Brain microvascular endothelial cell (primary cell): ENCODE results near the gene ANKRD66.

Source experiments
- DNase-seq: peaks from one replicate; pipeline ENCODE4 v3.0.0-alpha.2; 2020
- H3K27ac ChIP-seq: fragments of 250-450 bp; sonication (Bioruptor Pico); 2 replicates; pipeline ENCODE4 v1.5.1; 2020; ENCODE audit warnings: mild to moderate bottlenecking, moderate library complexity
- H3K27me3 ChIP-seq: fragments of 250-450 bp; sonication (Bioruptor Pico); replicated peaks from 2 replicates; pipeline ENCODE4 v1.5.1; 2020; ENCODE audit warnings: mild to moderate bottlenecking
- H3K36me3 ChIP-seq: fragments of 250-450 bp; sonication (Bioruptor Pico); replicated peaks from 2 replicates; pipeline ENCODE4 v1.5.1; 2020; ENCODE audit warnings: mild to moderate bottlenecking
- H3K4me3 ChIP-seq: 2 replicates; pipeline ENCODE4 v1.5.1; 2011; ENCODE audit warnings: low read depth, mild to moderate bottlenecking, control low read depth, low read length, moderate library complexity
- in situ Hi-C: cut with HindIII; loops from 2 replicates; pipeline ENCODE4 v1.10.0; 2017; ENCODE audit warnings: low sequenced_read_pairs, low pct_ligation_motif_present
- TF ChIP-seq, protein P1 (sequence below): IDR thresholded peaks from 2 replicates; pipeline ENCODE4 v1.5.1; 2011; ENCODE audit warnings: low read depth, mild to moderate bottlenecking, moderate library complexity, low read length, control low read depth, inconsistent platforms; ENCODE audit errors: missing control alignments

The ANKRD66 gene

DNA sequence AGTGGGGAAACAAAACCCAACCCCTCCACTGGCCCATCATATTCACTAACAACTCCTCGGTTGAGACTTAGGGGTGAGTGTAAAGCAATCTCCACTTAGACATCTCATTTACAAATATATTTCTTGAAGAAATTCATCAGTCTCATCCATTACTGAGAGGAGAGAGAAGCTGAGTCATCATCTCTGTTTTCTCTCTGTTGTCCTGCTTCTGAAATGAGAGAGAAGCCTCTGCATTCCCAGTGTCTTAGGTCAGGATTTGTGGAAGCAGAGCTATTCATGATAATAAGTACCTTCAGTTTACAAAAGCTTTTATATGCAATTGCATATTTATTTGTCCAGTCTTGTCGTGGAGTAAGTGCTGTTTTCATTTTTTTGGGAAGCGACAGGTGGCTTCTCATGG lies 47.3 kb downstream of the ANKRD66 start:
- in situ Hi-C loops: no loop called here
- H3K27me3 ChIP-seq: no peaks in the 10 kb centered on the region
- no peak overlapping the region for H3K27ac ChIP-seq
- DNase-seq: peak; percentile 24
- no peaks in the 10 kb centered on the region for H3K36me3 ChIP-seq
- H3K4me3 ChIP-seq: no peak overlapping the region
- TF ChIP-seq, protein P1, sequence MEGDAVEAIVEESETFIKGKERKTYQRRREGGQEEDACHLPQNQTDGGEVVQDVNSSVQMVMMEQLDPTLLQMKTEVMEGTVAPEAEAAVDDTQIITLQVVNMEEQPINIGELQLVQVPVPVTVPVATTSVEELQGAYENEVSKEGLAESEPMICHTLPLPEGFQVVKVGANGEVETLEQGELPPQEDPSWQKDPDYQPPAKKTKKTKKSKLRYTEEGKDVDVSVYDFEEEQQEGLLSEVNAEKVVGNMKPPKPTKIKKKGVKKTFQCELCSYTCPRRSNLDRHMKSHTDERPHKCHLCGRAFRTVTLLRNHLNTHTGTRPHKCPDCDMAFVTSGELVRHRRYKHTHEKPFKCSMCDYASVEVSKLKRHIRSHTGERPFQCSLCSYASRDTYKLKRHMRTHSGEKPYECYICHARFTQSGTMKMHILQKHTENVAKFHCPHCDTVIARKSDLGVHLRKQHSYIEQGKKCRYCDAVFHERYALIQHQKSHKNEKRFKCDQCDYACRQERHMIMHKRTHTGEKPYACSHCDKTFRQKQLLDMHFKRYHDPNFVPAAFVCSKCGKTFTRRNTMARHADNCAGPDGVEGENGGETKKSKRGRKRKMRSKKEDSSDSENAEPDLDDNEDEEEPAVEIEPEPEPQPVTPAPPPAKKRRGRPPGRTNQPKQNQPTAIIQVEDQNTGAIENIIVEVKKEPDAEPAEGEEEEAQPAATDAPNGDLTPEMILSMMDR: no peak

GRCh38 chr6:46795816-46796215 lies 49.1 kb downstream of the ANKRD66 start:
- in situ Hi-C loops: no loop called here
- H3K27me3 ChIP-seq: no peaks in the 10 kb centered on the region
- H3K36me3 ChIP-seq: no peaks in the 10 kb centered on the region
- TF ChIP-seq, protein P1: no peak
- no peak overlapping the region for H3K27ac ChIP-seq
- no peak overlapping the region for H3K4me3 ChIP-seq
- DNase-seq: no peak

DNA sequence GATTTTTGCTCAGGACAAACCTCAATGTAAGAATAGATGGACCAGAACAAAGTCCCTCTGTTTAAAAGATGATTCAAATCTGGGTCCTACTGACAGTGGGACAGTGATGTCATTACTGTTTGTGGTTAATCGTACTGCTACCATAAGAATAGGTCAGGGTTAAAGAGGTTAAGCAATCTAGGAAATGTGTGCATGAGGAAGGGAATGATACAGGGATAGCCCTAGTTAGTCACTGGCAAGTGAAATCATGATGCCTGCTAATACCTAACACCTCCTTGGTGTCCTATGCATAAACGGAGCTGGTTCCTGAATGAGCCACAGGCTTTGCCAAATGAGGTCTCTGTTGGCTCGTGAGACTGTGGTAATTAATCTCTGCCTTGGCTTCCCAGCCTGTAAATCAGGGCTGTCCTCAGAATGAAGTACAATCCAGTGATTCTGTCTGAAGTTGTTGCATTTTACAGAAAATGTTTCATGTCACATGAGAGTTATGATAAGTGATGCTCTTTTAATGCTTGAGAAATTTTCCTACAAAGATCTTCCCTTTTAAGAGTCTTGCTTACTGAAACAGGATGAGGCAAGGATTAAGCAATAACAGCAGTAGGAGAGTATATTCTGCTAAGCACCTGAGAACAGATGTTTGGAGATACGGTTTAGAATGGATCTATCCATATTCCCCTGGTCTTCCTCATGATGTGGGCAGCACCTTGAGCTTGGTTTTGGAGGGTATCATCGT lies 50.3 kb downstream of the ANKRD66 start:
- Histone ChIP-seq H3K36me3 (no peaks in the 10 kb centered on the region), H3K27ac (no peak overlapping the region), H3K27me3 (no peaks in the 10 kb centered on the region), H3K4me3 (no peak overlapping the region)
- TF ChIP-seq, protein P1: no peak
- no peak for DNase-seq
- in situ Hi-C loops: no loop called here

GRCh38 chr6:46799657-46800056 lies 52.9 kb downstream of the ANKRD66 start:
- Histone ChIP-seq H3K4me3 (no peak overlapping the region), H3K36me3 (no peaks in the 10 kb centered on the region), H3K27me3 (no peaks in the 10 kb centered on the region), H3K27ac (no peak overlapping the region)
- in situ Hi-C loops: no loop called here
- TF ChIP-seq, protein P1: no peak
- DNase-seq: no peak

DNA sequence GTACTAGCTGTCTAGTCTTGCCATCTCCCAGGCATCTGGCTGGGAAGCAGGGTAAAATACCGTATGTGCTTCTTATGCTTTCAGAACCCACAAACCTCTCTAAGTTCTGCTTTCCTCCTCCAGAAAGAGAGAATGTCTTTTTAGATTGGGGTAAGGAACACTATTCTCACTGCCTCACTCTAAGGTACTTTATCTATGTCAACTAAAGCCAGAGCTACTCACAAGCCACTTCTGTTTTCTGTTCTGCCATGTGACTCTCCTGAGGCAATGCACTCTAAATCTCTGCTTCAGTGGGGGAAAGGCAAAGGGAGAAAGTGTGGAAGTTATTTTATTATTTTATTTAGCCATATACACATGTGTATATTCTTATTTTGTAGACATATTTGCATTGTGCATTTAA lies 62.1 kb downstream of the ANKRD66 start:
- Histone ChIP-seq H3K36me3 (no peaks in the 10 kb centered on the region), H3K4me3 (no peak overlapping the region), H3K27me3 (no peaks in the 10 kb centered on the region), H3K27ac (no peak overlapping the region)
- no peak for DNase-seq
- TF ChIP-seq, protein P1: no peak
- in situ Hi-C loops: no loop called here
